Osteoblast (primary cell): ENCODE measurements around the gene ARMH4. TPM values are rescaled to one million over a fixed set of nuclear protein-coding genes. Genes with fewer than 3 reads are reported as not detected.

Experiments
- DNase-seq: peaks from one replicate; pipeline ENCODE4 v3.0.0; 2011; ENCODE audit warnings: low spot score, mixed read lengths; ENCODE audit not compliant: insufficient read length; ENCODE audit errors: missing footprints
- H2AFZ ChIP-seq: 2 replicates; pipeline ENCODE4 v1.6.0; 2011; ENCODE audit warnings: mild to moderate bottlenecking, low read length
- H3K27ac ChIP-seq: 2 replicates; pipeline ENCODE4 v1.5.1; 2011; ENCODE audit warnings: mild to moderate bottlenecking, low read depth, low read length, moderate library complexity
- H3K27me3 ChIP-seq: 2 replicates; pipeline ENCODE4 v1.6.0; 2012; ENCODE audit warnings: mild to moderate bottlenecking, control low read depth, inconsistent platforms, low read length, moderate library complexity; ENCODE audit not compliant: insufficient read depth
- H3K36me3 ChIP-seq: 2 replicates; pipeline ENCODE4 v1.5.1; 2011; ENCODE audit warnings: mild to moderate bottlenecking, low read length, control low read depth, moderate library complexity; ENCODE audit not compliant: insufficient read depth
- H3K4me1 ChIP-seq: 2 replicates; pipeline ENCODE4 v1.5.1; 2011; ENCODE audit warnings: mild to moderate bottlenecking, low read length, control low read depth, moderate library complexity; ENCODE audit not compliant: insufficient read depth
- H3K4me2 ChIP-seq: 2 replicates; pipeline ENCODE4 v1.6.0; 2011; ENCODE audit warnings: mild to moderate bottlenecking, low read length; ENCODE audit not compliant: insufficient read depth
- H3K4me3 ChIP-seq: fragments of 200-600 bp; sonication (generic); 3 replicates; pipeline ENCODE4 v1.5.1; 2012; ENCODE audit warnings: mild to moderate bottlenecking, low read length, inconsistent platforms; ENCODE audit not compliant: insufficient read depth
- H3K79me2 ChIP-seq: 2 replicates; pipeline ENCODE4 v1.6.0; 2012; ENCODE audit warnings: mild to moderate bottlenecking, low read length, control low read depth, inconsistent platforms; ENCODE audit not compliant: insufficient read depth
- H3K9me3 ChIP-seq: 2 replicates; pipeline ENCODE4 v1.5.1; 2011; ENCODE audit warnings: low read depth, low read length, control low read depth
- H4K20me1 ChIP-seq: 2 replicates; pipeline ENCODE4 v1.6.0; 2012; ENCODE audit warnings: mild to moderate bottlenecking, low read length, control low read depth; ENCODE audit not compliant: insufficient read depth
- CTCF ChIP-seq: IDR thresholded peaks from 2 replicates; pipeline ENCODE4 v1.5.1; 2011; ENCODE audit warnings: mild to moderate bottlenecking, low read depth, low read length, moderate library complexity; ENCODE audit errors: extremely low read depth
- total RNA-seq: library from RNA; depleted of rRNA; stranded (reverse); fragments of >200 nt; gene quantifications from 2 replicates; pipeline ENCODE4 v1.2.3, GENCODE V29; 2012

The ARMH4 gene
- total RNA-seq, 1 donor = 10.9 TPM

- DNase-seq = peak; percentile 81
These were observed 640 bp downstream of the ARMH4 start for GRCh38 chr14:58151133-58152013.

GRCh38 chr14:58150243-58150805, 1.7 kb downstream of the ARMH4 start:
- Histone ChIP-seq H3K4me1 (peaks cover 11% of the 10 kb centered on the region), H4K20me1 (no peaks in the 10 kb centered on the region), H3K27ac (no peak overlapping the region), H3K4me3 (no peak overlapping the region), H3K27me3 (peaks cover 40% of the 10 kb centered on the region), H2AFZ (no peak overlapping the region), H3K9me3 (no peaks in the 10 kb centered on the region), H3K4me2 (no peak overlapping the region), H3K36me3 (no peaks in the 10 kb centered on the region), H3K79me2 (no peaks in the 10 kb centered on the region)
- no peak for DNase-seq
- no peak for TF ChIP-seq CTCF

More at GRCh38 chr14:58151133-58152013, 640 bp downstream of the ARMH4 start:
- Histone ChIP-seq H2AFZ (peak overlapping the region; percentile 94), H3K9me3 (no peaks in the 10 kb centered on the region), H3K4me3 (peak overlapping the region; percentile 74), H3K79me2 (no peaks in the 10 kb centered on the region), H3K27ac (peak overlapping the region; percentile 5), H3K4me1 (peaks cover 11% of the 10 kb centered on the region), H3K36me3 (no peaks in the 10 kb centered on the region), H4K20me1 (no peaks in the 10 kb centered on the region), H3K4me2 (peak overlapping the region; percentile 96), H3K27me3 (peaks cover 34% of the 10 kb centered on the region)
- no peak for TF ChIP-seq CTCF

GRCh38 chr14:58149196-58149595, 2.8 kb downstream of the ARMH4 start:
- H2AFZ ChIP-seq = no peak overlapping the region
- H3K27me3 ChIP-seq = peaks cover 40% of the 10 kb centered on the region
- H3K79me2 ChIP-seq = no peaks in the 10 kb centered on the region
- peaks cover 11% of the 10 kb centered on the region for H3K4me1 ChIP-seq
- DNase-seq = no peak
- no peaks in the 10 kb centered on the region for H4K20me1 ChIP-seq
- no peak overlapping the region for H3K4me2 ChIP-seq
- no peak overlapping the region for H3K4me3 ChIP-seq
- H3K27ac ChIP-seq = no peak overlapping the region
- H3K36me3 ChIP-seq = no peaks in the 10 kb centered on the region
- no peak for TF ChIP-seq CTCF
- no peaks in the 10 kb centered on the region for H3K9me3 ChIP-seq

GRCh38 chr14:58146399-58146798, 5.6 kb downstream of the ARMH4 start:
- DNase-seq = no peak
- Histone ChIP-seq H3K27me3 (peaks cover 36% of the 10 kb centered on the region), H3K9me3 (no peaks in the 10 kb centered on the region), H3K79me2 (no peaks in the 10 kb centered on the region), H3K36me3 (no peaks in the 10 kb centered on the region), H2AFZ (no peak overlapping the region), H3K4me1 (peaks cover 5% of the 10 kb centered on the region), H3K4me3 (no peak overlapping the region), H3K27ac (no peak overlapping the region), H4K20me1 (no peaks in the 10 kb centered on the region), H3K4me2 (no peak overlapping the region)
- TF ChIP-seq CTCF = no peak
